Muscle of back (tissue), 11 donors: ENCODE data around the gene ERVH48-1. TPM values are rescaled to one million over a fixed set of nuclear protein-coding genes. Genes with fewer than 3 reads are reported as not detected.
"Not testable (repeated sequence)": the region's sequence is repeated elsewhere in the genome, so short reads cannot be mapped to it uniquely, and the experiment has no call there.

ENCODE experiments used
- DNase-seq, 3 donors: peaks; one replicate each; pipeline versions ENCODE4 v3.0.0 to v3.0.0-alpha.2; 2013
- polyA plus RNA-seq, 10 donors: library from polyadenylated mRNA; unstranded; fragments of 120-200 nt; gene quantifications; one replicate each; pipeline ENCODE4 v1.2.1, GENCODE V29; 2013; ENCODE audit not compliant: insufficient read length in 10 of 10

The ERVH48-1 gene
- polyA plus RNA-seq, 10 donors, result 0.23 to 1.6 (median 0.60) TPM

DNA sequence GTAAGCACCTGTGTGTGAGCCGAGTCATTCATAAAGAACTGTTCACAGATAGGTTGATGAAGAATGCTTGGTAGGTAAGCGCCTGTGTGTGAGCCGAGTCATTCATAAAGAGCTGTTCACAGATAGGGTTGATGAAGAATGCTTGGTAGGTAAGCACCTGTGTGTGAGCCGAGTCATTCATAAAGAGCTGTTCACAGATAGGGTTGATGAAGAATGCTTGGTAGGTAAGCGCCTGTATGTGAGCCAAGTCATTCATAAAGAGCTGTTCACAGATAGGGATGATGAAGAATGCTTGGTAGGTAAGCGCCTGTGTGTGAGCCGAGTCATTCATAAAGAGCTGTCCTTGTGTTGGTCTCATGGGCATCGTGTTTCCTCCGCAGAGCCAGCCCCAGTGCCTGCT is 16.9 kb downstream of the ERVH48-1 start:
- DNase-seq, result not testable (repeated sequence)

DNA sequence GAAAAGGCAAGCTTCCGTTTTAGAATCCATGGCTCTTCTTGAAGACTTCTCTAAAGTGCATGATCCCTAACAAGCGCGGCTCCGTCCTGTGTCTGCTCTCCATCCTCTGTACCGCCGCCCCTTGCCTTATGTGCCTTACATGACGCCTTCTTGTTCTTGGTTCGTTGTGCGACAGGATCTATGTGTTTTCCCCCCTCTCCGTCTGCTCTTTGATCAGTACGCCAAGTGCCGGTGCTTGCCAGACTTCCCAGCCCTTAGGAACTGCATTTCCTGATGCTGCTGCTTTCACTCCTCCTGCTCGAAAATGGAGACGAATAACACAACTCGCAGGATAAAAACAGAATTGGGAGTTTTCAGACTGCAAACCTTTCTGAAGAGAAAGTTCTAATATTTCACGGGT is 19.2 kb downstream of the ERVH48-1 start:
- DNase-seq, result no peak

DNA sequence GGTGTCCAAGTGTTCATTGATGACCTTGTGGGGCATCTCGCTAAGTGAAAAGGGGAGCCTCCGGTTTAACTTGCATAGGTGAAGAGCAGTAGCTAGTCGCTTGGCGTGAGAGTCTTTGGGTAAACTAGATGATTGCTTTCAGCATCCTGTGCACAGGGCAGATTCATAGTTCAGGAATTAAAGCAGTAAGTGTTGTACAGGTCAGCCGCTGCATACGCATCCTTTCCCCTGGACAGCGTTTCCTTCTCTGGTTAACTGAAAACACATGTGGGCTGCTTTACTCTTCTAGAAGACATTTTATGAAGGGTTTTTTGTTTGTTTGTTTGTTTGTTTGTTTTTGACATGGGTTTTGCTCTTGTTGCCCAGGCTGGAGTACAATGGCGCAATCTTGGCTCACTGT is 20.2 kb downstream of the ERVH48-1 start:
- DNase-seq, result no peak

DNA sequence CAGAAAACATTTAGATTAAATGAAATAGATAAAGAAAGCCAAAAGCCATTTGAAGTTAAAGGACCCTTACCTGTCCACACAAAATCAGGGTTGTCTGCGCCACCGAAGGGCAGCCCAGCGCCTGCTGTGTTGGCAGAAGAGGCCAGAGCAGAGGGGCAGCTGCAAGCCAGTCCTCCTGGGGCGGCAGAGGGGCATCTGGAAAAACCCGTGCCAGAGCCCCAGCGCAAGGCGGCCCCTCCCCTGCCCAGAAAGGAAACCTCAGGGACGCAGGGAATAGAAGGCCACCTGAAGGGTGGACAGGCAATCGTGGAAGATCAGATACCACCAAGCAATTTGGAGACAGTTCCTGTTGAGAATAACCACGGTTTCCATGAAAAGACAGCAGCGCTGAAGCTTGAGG is 21.6 kb downstream of the ERVH48-1 start:
- no peak for DNase-seq

- no peak for DNase-seq
These were observed 25.0 kb downstream of the ERVH48-1 start for GRCh38 chr21:42900446-42900845.

DNA sequence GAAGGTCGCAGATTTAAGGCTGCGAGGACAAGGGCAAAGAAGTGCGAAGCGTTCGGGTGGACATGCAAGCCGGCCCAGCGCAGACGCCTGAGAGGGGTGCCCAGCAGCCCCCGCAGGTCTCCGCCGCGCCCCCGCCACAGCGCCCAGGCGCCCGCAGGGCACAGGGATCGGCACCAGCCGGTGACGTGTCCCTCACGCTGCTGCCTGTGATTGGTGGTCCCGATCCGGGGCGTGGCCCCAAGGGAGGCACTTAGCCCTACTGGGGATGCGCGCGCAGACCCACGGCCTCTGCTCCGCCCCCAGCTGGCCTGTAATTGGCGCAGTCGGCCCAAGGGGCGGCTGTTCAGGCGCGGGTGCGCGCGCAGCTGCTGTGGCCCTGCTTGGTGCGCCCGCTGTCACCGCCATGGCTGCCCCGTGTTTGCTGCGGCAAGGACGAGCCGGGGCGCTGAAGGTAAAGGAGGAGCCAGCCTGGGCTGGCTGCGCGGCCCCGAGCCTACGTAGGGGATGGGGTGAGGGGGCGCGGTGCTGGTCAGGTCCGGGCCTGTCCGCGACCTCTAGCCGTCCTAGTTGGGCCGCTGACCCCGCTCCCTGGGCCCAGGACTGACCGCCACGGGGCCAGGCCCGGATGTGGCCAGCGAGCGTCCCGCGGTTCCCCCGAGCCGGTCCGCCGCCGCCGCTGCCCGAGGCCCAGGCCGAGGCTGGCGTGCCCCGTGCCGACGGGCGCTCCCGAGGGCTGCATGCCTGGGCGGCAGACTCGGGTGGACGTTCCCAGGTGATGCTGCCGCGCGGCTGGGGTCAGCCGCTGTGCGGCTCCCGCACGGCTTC is 32.3 kb downstream of the ERVH48-1 start, which contains the start of gene NDUFV3:
Gene NDUFV3, plus strand, starts transcription at position 379 of the 825 bp plus-strand sequence. Its CDS starts 25 bp downstream, at position 404.
- peak; percentile 99 for DNase-seq

- no peak for DNase-seq
These were observed 32.9 kb downstream of the ERVH48-1 start for GRCh38 chr21:42892582-42892930.

- DNase-seq, result no peak
These were observed 38.1 kb downstream of the ERVH48-1 start for GRCh38 chr21:42887326-42887725.

DNA sequence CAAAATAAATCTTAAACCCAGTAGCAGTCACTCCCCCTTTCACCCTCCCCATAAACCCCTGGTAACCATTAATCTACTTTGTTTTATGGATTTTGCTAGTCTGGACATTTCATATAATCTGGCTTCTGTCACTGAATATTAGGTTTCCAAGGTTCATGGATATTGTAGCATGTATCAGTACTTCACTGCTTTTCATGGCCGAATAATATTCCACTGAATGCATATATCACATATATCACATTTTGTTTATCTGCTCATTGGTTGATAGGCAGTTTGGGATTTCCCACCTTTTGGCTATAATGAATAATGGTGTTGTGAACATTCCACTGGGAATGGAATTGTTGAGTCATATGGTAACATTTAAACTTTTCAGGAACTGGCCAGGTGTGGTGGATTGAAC is 41.5 kb downstream of the ERVH48-1 start:
- no peak for DNase-seq

DNA sequence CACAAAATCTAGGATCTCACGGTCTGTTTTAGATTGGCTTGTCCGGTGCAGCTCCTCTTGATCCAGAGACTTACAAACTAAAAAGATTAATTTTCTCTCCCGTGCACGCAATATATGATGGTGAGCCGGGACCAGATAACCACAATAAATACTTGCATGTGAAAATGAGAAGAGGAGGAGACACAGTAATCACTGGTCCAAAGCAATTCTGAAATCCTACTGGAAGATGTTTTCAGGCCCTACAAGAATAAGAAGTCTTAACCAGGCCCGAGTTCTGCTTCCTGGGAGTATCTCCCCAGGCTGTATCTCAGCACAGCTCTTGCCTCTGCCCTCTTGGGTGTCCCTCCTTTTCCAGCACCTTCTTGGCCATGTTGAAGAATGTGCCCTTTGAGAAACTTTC is 45.1 kb downstream of the ERVH48-1 start:
- DNase-seq, result no peak

- DNase-seq, result peak; percentile 97 to 99 (median 99)
These were observed 46.2 kb downstream of the ERVH48-1 start, which contains the start of gene WDR4 for GRCh38 chr21:42878993-42879787. Gene WDR4 (minus strand): TSS chr21:42879539. CDS start chr21:42879495, 44 bp downstream.

DNA sequence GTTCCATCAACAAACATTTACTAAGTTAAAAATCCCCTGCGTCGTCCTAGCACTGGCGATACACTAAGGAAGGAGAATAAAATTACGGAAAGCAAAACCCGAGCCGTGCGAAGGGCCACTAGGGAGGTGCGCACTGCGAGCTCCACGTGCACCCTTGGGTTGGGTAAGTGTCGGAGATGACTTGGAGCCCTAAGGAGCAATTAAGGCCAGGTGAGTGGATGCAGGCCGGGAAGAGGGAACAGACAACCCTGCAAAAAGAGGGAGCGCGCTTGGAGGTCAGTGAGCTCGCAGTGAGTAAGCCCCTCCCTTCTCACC is 46.8 kb downstream of the ERVH48-1 start:
- no peak for DNase-seq

DNA sequence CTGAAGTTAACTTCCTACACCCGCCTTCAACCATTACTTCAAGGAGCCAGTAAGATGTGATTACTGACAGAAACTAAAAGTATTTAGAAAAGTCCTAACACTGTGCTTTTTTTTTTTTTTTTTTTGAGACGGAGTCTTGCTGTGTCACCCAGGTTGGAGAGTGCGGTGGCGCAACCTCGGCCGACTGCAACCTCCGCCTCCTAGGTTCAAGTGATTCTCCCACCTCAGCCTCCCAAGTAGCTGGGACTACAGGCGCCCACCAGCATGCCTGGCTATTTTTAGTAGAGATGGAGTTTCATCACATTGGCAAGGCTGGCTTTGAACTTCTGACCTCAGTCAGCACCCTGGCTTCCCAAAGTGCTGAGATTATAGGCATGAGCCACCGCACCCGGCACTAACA is 49.6 kb downstream of the ERVH48-1 start:
- DNase-seq, result not testable (repeated sequence)

DNA sequence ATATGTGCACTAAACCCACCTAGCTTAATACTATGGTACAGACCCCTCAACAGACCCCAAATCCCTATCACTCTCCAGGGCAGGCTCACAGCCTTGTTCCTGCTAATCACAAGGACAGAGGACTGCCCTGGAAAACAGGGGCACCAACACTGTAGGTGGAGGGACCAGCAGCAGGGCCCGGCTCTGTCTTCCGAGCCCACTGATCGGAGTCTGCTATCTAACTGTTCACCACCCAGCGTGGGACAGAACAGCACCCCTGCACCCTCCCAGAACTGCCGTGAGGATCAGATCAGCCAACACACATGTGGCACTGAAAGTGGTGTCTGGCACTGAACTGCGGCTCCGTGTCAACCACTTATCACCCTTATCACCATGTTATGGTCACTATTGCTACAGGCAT is 52.3 kb downstream of the ERVH48-1 start:
- no peak for DNase-seq

- DNase-seq, result no peak
These were observed 57.2 kb downstream of the ERVH48-1 start for GRCh38 chr21:42868196-42868595.

Other genes starting within 250 kb of the ERVH48-1 start
- gene WDR4, start 46.1 kb downstream of the ERVH48-1 start, polyA plus RNA-seq, result 10 to 100 TPM in 1 of 10 donors, 1 to 10 TPM in 9; 5.2 to 10.4 (median 8.4) TPM
- 10 to 100 TPM; 22.1 to 38.2 (median 32.4) TPM for gene NDUFV3, start 32.3 kb downstream of the ERVH48-1 start, polyA plus RNA-seq
- 10 to 100 TPM; 14.3 to 19.9 (median 17.0) TPM for gene PKNOX1, start 48.9 kb upstream of the ERVH48-1 start, polyA plus RNA-seq
- 10 to 100 TPM in 1 of 10 donors, 1 to 10 TPM in 9; 2.9 to 10.2 (median 6.0) TPM for gene CBS, start 150.2 kb upstream of the ERVH48-1 start, polyA plus RNA-seq
- gene U2AF1, start 181.9 kb upstream of the ERVH48-1 start, polyA plus RNA-seq, result 10 to 100 TPM in 9 of 10 donors, 1 to 10 TPM in 1; 8.6 to 45.0 (median 23.5) TPM
- not detected for gene CRYAA, start 243.4 kb upstream of the ERVH48-1 start, polyA plus RNA-seq